Posterior cingulate gyrus (tissue), 11 donors: ENCODE data around the gene MED29.

Experiments
- DNase-seq, 10 donors: peaks; one replicate each; pipeline versions ENCODE4 v3.0.0 to v3.0.0-alpha.2; 2020 to 2021; ENCODE audit warnings: mixed read lengths in 3 of 10
- intact Hi-C: fragments of 100-400 bp; cut with DNase I; formaldehyde crosslinking; loops from one replicate; pipeline ENCODE4 v1.15.1; 2023

MED29 gene

GRCh38 chr19:39390751-39391437 lies at the start of gene MED29, which contains the start of gene PAF1:
TSS of gene MED29 (plus strand) at chr19:39391378. CDS start at chr19:39391423, 45 bp downstream.
TSS of gene PAF1 (minus strand) at chr19:39391106. CDS start at chr19:39390864, 242 bp downstream.
- DNase-seq: peak; percentile 93 to 100 (median 98)
- intact Hi-C loops: loop anchor here (1.0 kb wide), 1 partner anchor 49 kb away; the partner anchor contains the start of gene SAMD4B

GRCh38 chr19:39341719-39342604 lies 49.2 kb upstream of the MED29 start, which contains the start of gene SAMD4B:
TSS of gene SAMD4B (plus strand) at chr19:39342421. CDS start at chr19:39356894, 14,473 bp downstream.
- peak; percentile 97 to 100 (median 98) for DNase-seq
- intact Hi-C loops: loop anchor here (1.0 to 10.0 kb wide), 3 partner anchors 49 to 937 kb away; partner anchors contain the start of genes FAM98C, MED29, PAF1 and PLEKHG2

- intact Hi-C loops: loop anchor here (1.0 to 10.0 kb wide), 3 partner anchors 49 to 938 kb away; partner anchors contain the start of genes FAM98C, MED29, PAF1 and PLEKHG2
- DNase-seq: peak in 2 of 10 donors; percentile 68 to 73
These were observed 48.4 kb upstream of the MED29 start for GRCh38 chr19:39342647-39343305.

DNA sequence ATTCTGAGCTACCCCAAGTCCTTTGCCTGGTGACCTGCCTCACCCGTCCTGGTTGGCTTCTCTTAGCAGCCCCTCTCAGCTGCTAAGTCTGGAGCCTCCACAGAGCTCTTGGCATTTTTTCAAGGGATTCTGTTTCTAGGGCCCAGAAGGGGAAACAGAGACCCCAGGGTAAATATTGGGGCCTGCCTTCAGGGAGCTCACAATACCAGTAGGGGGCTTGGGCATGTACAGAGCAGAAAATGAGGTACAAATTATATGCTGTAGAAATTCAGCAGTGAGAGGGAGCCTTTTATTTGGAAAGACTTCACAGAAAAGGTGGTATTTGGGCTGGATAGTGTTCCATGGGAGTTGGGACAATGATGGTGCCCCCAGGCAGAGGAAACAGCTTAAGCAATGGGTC lies 45.2 kb upstream of the MED29 start:
- no peak for DNase-seq
- intact Hi-C loops: loop anchor here (10.0 kb wide), 1 partner anchor 941 kb away; the partner anchor contains the start of gene FAM98C

DNA sequence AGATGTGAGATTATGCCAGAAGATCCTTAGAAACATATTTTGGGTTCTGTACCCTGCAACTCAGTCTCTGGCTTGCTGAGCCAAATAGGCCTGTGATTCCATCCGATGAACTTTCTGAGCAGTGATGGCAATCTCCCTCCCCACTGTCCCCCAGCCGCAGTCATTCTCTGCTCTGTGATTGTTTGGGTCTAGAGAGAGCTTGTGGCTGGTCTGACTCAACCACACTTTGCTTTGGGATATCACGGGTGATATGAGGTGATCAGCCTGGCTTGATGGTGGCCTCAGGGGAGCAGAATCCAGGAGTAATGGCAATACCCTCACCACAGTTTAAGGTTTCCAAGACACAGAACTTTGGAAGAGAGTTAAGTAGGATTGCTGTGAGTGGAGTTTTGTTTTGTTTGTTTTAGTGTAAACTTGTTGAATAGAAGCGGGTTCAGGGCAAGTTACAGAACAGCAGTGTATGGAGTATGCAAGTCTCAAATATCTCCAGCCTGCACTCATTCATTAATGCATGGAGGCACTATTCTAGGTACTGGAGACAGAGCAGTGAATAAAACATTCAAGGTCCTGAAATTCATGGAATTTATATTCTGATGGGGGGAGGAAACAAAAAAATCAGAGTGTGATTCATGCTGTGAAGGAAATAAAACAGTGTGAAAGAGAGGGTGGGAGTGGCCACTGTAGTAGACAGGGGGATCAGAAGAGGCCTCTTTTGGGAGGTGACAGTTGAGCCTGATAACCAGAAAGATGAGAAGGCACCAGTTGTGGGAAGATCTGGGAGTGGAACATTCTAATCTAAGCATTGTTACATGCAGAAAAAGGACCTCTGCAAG lies 43.6 kb upstream of the MED29 start:
- no peak for DNase-seq
- intact Hi-C loops: loop anchor here (10.0 kb wide), 1 partner anchor 943 kb away; the partner anchor contains the start of gene FAM98C

DNA sequence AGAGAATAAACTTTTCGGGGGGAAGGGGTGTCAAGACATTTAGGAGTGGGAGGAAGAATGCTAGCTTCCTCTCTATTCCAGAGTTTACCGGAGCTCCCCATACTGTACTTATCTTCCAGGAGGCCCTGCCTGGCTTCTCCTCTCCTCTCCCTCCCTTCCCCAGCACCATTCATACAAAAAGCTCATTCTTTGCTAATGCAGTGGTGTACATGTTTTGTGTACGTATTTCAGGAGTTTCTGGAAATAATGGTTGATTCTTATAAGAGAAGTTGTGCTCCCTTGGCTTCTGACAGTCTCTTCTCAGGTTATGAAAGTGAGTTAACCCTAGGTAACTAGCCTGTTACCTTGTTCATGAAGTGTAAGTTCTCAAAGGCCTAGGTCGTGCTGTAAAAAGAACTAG lies 41.9 kb upstream of the MED29 start:
- no peak for DNase-seq
- intact Hi-C loops: loop anchor here (10.0 kb wide), 1 partner anchor 945 kb away; the partner anchor contains the start of gene FAM98C

DNA sequence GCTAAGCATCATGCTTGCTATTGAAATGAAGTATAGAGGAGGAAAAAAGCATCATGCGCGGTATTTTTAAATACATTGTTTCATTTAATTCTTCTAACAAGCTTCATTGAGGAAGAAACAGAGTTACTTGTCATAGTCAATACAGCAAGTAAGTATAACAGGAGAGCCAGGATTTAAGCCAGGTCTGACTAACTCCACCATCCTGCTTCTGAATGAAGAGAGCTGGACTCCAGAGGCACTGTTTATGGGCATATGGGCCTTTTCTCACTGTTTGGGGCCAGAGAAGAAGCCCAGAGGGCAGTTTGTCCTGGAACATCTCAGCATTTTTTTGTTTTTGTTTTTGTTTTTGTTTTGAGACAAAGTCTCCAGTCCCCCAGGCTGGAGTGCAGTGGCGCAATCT lies 41.0 kb upstream of the MED29 start:
- DNase-seq: no peak
- intact Hi-C loops: no loop called here

- peak in 1 of 10 donors; percentile 43 for DNase-seq
- intact Hi-C loops: no loop called here
These were observed 39.6 kb upstream of the MED29 start for GRCh38 chr19:39351537-39352064.

- peak in 7 of 10 donors; percentile 32 to 90 (median 53) for DNase-seq
- intact Hi-C loops: no loop called here
These were observed 38.6 kb upstream of the MED29 start for GRCh38 chr19:39352381-39353255.

GRCh38 chr19:39355253-39355652 lies 35.9 kb upstream of the MED29 start:
- DNase-seq: peak in 1 of 10 donors; percentile 61
- intact Hi-C loops: no loop called here

DNA sequence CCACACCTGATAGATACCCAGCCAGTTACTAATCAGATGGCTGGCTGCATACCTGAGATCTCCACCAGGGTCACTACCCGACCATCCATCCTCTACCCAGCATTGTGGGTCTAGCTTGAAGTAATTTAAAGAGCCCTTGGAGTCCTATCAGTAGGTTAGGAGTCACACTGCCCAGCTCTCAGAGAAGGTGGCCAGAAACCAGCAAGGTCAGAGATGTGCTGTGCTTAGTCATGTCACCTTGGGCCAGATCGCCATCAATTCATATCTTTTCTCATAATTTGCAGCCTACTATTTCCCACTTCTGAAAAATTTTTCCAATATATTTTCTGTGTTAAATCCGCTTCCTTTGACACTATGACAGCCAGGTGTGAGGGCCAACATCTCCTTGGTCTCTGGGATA lies 35.1 kb upstream of the MED29 start:
- intact Hi-C loops: no loop called here
- DNase-seq: peak in 1 of 10 donors; percentile 15

DNA sequence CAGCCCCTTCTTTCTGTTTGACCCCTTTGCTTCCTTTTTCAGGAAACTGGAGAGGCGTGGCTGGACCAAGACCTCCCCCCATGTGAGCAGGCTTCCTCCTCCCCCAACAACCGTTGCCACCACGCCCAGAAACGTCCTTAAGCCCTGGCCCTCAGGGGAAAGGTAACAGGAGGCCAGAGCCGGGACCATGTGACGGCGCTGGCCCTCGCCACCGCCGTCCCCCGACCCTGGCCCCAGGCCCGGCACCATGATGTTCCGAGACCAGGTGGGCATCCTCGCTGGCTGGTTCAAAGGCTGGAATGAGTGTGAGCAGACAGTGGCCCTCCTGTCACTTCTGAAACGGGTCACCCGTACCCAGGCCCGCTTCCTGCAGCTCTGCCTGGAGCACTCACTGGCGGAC lies 34.5 kb upstream of the MED29 start:
- intact Hi-C loops: no loop called here

GRCh38 chr19:39359026-39359425 lies 32.2 kb upstream of the MED29 start:
- intact Hi-C loops: no loop called here
- DNase-seq: peak in 1 of 10 donors; percentile 35

More for the DNA sequence above, 34.5 kb upstream of the MED29 start:
- DNase-seq: peak in 1 of 10 donors; percentile 63

DNA sequence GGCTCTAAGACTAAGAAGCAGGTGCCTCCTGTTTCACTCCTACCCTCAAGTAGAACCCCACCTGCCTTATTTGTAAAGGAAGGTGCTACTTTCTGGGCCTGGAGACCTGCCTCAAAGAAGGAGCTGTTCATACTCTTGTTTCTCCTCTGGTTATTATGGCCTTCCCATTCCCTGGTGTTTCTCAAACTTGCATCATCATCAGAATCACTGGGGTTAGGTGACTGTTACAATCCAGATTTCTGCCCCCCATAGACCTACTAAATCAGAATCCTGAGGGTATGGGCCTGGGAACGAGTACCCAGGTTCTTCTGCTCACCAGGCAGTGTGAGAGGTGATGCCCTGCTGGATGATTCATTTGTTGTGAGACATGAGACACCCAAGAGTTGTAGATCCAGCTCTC lies 30.6 kb upstream of the MED29 start:
- DNase-seq: no peak
- intact Hi-C loops: no loop called here

DNA sequence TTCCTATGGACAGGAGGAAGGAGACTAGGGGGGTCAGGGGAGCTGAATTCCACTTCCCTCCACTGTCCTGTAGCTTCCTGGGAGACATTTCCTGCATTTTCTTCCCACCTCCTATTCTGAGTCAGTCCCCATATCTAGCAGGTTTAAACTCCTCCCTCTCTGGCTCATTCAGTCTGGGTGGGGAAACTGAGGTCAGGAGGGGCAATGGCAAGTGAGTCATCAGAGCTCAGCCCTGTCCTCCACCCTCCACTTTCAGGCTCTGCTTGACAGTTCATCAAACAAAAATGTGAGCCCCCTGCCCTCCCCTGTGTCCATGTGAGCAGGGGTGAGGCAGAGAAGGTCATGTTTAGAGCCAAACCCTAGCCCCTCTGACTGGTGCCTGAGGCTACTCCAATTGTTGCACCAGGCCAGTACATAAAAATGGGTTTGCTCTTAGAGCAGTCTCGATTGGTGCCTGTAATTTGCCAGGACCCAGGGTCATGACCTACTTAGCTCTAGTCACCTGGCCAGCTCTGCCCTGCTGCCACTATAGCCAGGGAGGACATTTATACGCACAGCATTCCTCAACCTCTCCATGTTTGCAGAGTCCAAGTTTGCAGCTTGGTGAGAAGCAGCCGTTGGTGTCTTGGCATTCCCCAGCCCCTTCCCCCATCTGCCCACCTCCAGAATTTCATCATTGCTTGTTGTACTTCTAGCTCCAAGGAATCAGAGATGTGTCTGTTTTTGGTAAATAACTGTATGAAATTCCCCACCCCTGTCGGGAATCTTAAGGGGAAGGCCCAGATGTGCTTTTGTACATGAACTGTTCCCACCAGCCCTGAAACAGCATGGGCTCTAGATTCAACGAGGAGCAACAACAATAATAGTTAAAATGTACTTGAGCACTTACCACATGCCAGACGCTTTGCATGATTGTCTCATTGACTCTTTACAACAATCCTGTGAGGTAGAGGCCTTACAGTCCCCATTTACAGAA lies 28.2 kb upstream of the MED29 start:
- peak in 1 of 10 donors; percentile 39 for DNase-seq
- intact Hi-C loops: no loop called here

DNA sequence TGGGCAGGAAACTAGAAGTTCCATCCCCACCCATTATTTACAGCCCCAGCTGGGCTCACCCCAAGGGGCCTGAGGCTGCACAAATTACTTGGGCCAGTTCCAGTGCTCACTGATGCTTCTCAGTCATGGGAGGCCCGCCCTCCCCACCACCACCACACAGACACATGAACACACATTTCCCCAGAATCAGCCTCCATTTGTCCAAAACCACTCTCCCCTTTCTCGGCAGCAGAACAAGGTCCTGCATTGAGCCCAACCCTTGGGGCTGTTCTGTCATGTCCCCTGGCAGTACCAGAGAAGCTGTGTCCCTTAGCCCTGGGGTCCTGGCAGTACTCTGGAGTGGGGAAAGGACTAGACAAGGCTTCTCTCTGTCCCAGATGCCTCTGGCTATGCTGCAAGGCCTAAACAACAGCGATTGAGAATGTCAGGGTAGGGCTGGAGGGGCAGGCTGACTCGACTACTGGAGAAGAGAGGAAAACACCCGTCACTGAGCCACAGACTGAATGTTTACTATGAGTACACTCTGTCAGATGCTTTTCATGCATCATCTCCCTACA lies 27.2 kb upstream of the MED29 start:
- intact Hi-C loops: no loop called here
- DNase-seq: peak; percentile 52 to 97 (median 76)
